Right lung (tissue), 10 donors: ENCODE data around the gene MTG2. TPM values are rescaled to one million over a fixed set of nuclear protein-coding genes. Genes with fewer than 3 reads are reported as not detected.

Experiments used
- DNase-seq, 2 donors: peaks; one replicate each; pipeline ENCODE4 v3.0.0-alpha.2; 2013
- long read RNA-seq, 8 donors: transcript quantifications; one replicate each; lab custom pipeline, GENCODE V29; 2026
- polyA plus RNA-seq, 5 donors: library from polyadenylated mRNA; unstranded; fragments of 120-200 nt; gene quantifications; one replicate each; pipeline versions ENCODE4 v1.2.1 to v1.2.3, GENCODE V29; 2013; ENCODE audit warnings: inconsistent platforms in 1 of 5, low replicate concordance in 1 of 5; ENCODE audit not compliant: insufficient read length in 5 of 5, insufficient read depth in 1 of 5

Gene MTG2, protein sequence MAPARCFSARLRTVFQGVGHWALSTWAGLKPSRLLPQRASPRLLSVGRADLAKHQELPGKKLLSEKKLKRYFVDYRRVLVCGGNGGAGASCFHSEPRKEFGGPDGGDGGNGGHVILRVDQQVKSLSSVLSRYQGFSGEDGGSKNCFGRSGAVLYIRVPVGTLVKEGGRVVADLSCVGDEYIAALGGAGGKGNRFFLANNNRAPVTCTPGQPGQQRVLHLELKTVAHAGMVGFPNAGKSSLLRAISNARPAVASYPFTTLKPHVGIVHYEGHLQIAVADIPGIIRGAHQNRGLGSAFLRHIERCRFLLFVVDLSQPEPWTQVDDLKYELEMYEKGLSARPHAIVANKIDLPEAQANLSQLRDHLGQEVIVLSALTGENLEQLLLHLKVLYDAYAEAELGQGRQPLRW
- polyA plus RNA-seq = 10 to 100 TPM; 25.1 to 37.7 (median 32.4) TPM
- long read RNA-seq, donor 1, transcript MTG2-210 (2 exons, 590 nt) = major isoform, 5 of 8 reads
- long read RNA-seq, donor 1, partial matches to known transcripts = 0 of 8 reads
- long read RNA-seq, donor 1, other reads (novel, unspliced or antisense) = 0 of 8 reads
- long read RNA-seq, donor 2, partial matches to known transcripts = 0 of 5 reads
- long read RNA-seq, donor 2, other reads (novel, unspliced or antisense) = 0 of 5 reads
- long read RNA-seq, donor 3, partial matches to known transcripts = 0 of 3 reads
- long read RNA-seq, donor 3, other reads (novel, unspliced or antisense) = 0 of 3 reads
- long read RNA-seq, donor 4, partial matches to known transcripts = 9 of 12 reads
- long read RNA-seq, donor 4, other reads (novel, unspliced or antisense) = 0 of 12 reads
- long read RNA-seq, donor 5, transcript MTG2-210 (2 exons, 590 nt) = major isoform, 6 of 7 reads
- long read RNA-seq, donor 5, partial matches to known transcripts = 0 of 7 reads
- long read RNA-seq, donor 5, other reads (novel, unspliced or antisense) = 0 of 7 reads
- long read RNA-seq, donor 6, transcript MTG2-210 (2 exons, 590 nt) = major isoform, 5 of 9 reads
- long read RNA-seq, donor 6, partial matches to known transcripts = 0 of 9 reads
- long read RNA-seq, donor 6, other reads (novel, unspliced or antisense) = 0 of 9 reads
- long read RNA-seq, donor 7, partial matches to known transcripts = 0 of 4 reads
- long read RNA-seq, donor 7, other reads (novel, unspliced or antisense) = 0 of 4 reads
- long read RNA-seq, donor 8, partial matches to known transcripts = 0 of 4 reads
- long read RNA-seq, donor 8, other reads (novel, unspliced or antisense) = 0 of 4 reads

DNA sequence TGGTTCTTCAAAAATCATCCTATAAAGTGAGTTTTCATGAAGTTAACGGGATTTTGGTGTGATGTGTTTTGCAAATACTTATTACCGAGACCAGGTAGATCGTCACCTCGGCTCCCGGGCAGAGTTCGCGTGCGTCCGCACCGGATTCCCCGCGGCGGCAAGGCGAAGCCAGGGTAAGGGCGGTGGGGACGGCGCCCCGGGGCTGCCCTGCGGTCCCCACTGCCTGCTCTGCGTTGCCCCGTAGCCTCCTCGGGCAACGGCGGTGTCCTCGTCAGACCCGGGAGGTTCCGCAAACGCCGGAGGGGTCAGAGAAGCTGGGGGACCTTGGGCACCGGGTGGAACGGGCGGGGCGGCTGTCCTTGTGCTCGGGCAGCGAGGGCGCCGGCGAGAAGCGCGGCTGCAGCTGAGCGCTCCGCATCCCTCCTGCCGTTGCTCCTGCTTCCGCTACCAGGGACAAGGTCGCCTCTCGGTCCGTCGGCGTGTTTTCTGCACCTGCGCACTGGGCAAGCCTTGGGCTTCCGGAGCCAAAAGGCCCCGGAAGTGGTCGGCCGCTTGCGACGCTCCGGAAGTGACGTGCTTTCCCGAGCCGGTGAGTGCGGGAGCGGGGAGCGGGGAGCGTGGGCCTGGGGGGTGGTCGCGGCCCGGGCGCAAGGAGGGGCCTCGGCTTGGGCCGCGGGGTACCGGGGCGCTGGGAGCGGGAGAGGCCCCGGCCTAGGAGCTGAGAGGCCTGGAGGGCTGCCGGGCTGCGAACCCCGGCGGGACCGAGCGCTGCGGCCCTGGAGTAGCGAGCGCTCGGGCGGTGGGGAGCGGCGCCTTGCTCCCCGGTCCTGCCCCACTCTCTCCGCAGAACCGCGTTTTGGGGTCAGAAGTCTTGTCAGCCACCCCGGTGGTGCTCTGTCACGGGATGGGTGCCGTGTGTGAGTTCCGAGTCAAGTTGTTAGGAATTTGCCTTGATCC, at the start of gene MTG2:
Gene MTG2 (plus strand): TSS at position 560 of the 957 bp plus-strand sequence. CDS start 10,393 bp downstream, outside the sequence.
- DNase-seq = peak; percentile 92 to 94

DNA sequence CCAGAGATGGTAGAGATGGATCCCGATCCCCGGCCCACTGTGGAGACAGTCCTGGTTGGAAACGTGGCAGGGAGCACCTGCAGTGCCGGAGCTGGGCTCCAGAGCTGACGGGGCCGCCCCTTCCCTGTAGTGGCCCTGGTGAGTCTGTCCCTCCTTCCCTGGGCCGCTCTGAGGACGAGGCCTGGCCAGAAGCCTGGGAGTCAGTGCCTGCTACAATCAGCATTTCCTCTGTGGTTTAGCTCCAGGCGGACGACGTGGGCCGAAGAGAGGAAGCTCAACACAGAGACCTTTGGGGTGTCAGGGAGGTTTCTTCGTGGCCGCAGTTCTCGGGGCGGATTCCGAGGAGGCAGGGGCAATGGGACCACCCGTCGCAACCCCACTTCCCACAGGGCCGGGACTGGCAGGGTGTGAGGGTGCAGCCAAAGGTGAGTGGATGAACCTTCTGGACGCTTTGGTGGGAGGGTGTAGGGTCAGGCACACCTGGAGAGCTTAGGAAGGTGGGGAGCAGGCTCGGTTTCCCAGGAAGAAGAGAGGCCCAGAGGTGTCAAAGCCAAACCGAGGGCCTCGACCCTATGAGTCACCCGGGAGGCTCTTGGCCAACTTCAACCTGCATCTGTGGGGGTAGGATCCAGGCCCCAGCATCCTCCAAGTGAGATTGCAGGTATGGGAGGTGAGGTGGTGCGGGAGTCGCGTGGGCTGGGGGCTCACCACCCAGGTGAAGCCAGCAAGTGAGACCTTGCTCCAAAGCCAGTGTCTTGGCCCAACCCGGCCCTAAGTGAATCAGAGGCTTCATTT, 49.6 kb upstream of the MTG2 start:
- DNase-seq = no peak

DNA sequence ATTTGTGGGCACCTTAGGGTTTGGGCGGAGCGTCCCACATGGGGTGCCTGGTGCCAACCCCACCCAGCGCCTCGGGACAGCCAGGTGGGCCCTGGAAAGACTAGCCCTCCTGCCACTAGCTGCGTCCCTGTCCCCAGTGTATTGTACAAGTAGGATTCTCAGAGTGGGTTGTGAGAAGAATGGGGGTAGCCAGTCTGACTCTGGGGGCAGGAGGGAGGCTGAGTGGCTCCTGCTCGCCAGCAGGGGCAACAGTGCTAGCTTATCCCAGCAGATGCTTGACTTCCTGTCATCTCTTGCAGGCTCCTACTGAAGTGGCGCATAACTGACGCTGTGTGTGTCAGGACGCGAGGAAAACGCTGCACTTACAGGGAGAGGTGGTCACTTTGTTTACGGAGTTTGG, 49.0 kb upstream of the MTG2 start:
- no peak for DNase-seq

DNA sequence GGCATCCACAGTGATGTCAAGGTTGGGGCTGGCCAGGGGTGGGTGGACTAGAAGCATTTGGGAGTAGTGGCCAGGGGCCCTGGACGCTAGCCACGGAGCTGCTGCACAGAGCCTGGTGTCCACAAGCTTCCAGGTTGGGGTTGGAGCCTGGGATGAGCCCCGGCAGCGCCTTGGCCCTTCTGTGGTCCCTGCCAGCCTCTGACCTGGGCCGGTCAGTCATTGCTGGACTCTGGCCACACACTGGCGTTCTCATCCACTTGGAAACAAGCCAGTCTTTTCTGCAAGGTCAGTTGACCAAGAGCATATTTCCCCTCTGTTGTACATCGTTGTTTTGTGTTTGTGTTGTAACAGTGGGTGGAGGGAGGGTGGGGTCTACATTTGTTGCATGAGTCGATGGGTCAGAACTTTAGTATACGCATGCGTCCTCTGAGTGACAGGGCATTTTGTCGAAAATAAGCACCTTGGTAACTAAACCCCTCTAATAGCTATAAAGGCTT, 48.0 kb upstream of the MTG2 start:
- no peak for DNase-seq

DNA sequence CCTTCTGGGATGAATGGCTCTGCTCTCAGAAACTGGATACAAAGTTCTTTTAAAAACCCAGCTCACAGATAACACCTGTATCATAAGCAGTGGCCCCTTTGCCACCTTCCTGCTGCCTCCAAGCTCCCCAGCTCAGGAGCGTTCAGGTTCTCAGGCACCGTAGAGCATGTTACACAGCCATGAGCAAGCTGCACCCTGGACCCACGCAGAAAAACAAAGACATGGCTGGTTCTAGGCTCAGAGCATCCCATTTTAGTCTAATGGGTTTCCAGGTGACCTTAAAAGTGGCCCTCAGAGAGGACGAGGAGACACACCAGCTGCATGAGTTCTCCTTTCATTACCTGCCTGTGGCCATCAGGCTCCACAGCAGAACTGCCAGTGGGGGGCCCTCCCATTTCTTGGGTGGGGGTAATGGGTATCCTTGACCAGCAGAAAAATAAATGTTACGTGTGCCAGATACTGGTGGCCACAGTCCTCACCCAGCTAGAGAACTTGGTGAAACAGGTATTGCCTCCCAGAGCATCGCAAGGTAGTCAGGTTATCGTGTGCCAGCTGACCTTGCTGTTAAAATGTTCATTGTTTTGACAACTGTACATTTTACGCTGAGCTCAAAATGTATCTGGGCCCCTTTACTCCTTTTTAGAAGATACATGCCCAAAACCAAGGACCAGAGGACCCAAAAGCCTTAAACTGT, 47.1 kb upstream of the MTG2 start:
- DNase-seq = no peak

DNA sequence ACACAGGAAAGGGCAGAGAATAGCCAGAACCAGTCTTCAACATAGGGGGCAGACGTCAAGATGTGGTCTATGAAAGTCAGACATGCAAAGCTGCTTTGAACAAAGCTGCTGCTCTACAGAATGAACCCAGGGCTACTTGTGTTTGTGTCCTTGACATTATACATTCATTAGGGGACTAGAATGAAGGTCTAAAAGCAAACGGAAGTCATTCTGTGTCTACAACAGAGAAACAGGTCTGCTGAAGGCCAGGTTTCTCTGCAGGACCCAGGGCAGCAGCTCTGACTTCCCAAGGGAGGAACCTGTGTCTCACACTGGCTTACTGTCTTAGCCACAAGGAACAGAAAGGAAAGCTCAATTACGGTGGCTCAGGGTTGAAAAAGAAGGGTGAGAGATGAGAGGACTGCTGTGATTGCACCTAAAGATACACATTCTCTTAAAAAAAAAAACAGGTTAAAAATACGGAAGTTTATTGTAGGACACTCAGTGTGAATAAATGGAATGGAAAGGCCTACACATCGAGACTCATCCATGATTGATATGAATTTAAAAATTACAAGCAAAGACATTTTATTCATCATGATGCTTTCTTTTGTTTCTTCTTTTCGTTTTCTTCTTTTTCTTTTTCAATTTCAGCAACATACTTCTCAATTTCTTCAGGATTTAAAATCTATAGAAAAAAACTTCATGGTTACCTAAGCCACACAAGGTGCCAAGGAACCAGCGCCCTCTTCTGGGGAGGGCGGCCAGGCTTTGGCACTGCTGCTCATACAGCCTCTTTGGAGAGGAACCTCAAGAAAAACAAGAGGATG, 46.3 kb upstream of the MTG2 start:
- no peak for DNase-seq

DNA sequence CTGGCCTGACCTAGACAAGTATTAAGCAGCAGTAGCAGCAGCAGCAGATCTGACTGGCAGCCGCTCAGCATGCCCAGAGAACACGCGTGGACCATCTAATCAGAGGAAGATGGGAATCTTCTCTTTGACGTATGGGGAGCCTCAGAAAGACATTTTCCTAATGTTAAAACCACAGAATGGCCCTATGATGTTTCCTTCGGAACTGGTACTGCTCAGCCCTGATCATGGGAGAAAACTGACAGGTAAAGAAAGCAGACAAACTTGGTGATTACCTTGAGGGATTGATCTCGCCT, 45.8 kb upstream of the MTG2 start:
- DNase-seq = no peak

DNA sequence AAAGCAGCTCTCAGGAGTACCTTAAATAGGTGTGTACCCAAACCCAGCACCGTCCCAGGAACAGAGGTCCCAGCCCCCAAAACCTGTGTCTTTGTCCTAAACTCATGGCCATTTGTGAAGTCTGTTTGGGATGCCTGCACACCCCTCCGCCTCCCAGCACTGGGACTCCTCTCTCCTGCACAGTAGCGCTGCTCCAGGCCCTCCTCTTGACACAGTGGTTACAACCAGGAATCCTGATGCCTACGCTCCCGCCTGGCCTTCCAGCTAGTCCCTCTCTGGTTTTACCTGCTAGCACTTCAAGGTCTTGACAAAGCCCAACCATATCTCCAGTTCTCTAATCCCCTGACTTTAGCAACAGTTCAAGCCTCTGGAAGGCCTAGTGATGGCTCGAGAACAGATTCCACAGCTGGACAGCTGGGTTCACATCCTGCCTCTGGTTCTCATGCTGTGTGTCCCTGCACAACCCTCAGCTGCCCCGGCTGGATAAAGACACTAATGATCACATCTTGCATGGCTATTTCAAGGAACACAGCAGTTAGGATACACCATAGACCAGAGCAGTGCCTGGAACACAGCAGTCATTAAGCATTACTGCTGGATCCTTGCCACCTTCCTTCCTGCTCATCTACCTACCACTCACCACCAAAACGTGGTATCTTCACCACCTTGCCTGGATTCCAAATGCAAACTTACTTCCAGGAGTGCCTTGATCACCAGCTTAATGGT, 45.2 kb upstream of the MTG2 start:
- no peak for DNase-seq

DNA sequence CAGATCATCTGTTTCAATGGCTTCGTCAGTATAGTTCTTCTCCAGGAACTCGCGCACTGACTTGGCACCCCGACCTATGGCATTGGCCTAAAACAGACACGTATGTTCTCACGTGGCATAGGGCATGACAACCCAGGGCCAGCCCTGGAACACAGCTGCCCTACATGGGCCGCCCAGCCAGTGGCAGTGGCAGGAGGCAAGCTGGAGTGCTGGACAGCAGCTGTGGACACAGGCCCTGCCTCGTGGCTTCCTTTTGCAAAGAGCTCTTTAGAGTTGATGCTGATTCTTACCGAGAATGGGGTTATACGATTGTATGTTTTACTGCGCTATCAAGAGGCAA, 44.7 kb upstream of the MTG2 start:
- no peak for DNase-seq

DNA sequence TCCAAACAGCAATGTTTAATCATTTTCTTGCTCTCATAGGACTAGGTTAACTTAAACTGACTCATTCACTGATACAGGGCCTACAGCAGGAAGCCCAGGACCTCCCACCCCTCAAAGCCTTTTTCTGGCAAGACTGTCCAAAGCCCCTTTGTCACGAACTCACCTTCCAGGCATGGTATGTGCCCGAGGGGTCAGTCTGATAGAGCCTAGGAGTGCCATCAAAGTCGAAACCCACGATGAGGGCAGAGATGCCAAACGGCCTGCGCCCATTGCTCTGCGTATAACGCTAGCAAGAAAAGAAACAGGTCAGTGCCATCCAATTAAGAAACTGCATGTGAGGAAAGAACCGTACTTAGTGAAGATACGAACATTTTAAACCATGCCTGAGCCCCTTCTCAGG, 43.9 kb upstream of the MTG2 start:
- DNase-seq = no peak

DNA sequence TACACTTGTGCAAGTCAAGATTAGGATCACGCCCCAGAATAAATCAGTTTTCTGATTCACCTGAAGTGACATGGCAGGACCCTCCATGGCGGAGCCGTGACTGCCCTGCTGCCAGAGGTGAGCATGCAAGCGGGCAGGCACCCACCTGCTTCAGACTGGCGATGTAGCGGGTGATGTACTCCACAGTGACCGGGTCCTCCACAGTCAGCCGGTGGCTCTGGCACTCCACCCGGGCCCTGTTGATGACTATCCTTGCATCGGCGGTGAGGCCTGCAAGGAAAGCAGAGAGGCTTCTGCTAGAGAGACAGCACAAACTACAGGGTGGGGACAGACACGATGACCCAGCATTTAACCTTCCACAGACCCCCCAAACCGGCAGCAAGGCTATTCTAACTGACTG, 43.2 kb upstream of the MTG2 start:
- DNase-seq = no peak

DNA sequence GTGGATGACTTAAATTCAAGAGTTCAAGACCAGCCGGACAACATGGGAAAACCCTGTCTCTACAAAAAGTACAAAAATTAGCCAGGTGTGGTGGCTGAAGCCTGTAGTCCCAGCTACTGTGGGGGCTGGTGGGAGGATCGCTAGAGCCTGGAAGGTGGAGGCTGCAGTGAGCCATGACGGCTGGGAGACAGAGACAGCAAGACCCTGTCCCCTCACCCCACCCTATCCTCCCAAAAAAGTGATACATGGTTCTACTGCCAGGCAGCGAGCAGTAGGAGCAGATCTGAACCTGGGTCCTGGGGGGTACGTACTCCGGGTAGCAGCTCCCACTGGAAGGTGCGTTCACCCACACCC, 41.8 kb upstream of the MTG2 start:
- no peak for DNase-seq

DNA sequence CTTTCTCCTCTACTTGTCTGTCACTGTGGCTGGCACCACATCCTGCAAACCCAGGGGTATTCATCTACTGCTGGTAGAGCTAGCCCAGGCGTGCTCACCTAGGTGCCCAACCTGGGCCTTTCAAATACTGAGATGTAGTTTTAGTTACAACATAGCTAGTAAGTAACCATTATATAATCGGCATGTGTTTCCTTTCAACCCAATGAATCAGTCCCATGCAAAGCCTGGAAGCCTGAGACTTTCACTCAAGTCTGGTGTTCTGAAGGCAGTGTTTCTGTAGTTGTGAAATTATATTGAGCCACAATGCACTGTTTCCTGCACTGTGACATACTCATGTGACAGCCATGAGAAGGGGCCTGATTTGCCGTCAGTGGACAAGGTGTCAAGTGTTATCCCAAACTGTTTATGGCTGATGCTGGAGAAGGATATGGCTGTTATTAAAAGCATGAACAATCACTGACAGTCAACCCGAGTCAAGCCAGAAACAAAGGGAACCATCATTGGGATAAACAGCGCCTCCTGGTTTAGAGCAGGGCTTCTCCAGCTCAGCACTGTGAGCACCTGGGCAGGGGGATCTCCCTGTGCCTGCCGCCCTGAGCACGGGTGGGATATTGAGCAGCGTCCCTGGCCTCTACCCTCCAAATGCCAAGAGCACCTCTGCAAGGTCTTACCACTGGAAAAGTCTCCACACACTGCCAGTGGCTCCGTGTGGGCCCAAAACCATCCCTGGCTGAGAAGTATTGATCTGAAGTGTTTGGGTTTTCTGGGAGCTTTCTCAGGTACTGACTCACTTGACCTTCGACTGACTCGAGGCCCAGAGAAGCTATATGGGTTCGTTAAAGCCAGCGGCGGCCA, 41.2 kb upstream of the MTG2 start:
- DNase-seq = no peak

DNA sequence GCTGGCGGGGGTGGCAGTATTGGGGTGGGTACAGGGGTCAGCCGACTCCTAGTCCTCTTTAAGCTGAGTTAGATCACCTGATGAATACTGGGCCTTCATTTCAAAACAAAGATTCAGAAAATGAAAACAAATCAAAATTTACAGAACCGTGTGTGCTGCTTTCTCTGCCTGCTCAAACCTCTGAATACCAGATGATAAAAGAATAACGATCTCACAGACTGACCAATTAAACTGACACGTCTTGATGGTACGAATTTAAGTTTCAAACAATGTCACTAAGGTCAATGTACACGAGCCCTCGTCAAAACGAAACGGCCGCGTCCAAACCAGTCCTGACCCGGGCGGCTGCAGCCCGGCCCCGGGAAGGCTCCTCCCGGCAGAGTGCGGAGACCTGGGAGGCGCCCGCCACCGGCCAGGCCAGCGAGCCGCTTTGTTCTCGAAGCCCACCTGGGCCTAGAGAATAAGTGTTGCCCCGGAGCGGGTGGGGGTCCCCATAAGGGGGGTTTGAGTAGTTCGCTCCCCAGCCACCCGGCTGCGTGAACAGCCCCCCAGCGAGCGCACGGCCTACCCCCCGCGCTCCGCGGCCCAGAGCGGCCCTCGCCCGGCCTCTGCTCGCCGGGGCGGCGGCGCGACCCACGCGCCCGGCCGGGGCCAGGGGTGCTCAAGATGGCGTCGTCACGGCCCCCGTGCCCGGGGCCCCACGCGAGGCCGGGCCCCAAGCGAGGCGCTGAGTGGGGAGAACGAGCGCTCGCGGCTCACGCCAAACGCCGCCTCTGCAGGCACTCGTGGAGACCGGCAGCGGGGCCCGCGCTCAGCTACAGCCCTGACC, 40.4 kb upstream of the MTG2 start:
- no peak for DNase-seq

DNA sequence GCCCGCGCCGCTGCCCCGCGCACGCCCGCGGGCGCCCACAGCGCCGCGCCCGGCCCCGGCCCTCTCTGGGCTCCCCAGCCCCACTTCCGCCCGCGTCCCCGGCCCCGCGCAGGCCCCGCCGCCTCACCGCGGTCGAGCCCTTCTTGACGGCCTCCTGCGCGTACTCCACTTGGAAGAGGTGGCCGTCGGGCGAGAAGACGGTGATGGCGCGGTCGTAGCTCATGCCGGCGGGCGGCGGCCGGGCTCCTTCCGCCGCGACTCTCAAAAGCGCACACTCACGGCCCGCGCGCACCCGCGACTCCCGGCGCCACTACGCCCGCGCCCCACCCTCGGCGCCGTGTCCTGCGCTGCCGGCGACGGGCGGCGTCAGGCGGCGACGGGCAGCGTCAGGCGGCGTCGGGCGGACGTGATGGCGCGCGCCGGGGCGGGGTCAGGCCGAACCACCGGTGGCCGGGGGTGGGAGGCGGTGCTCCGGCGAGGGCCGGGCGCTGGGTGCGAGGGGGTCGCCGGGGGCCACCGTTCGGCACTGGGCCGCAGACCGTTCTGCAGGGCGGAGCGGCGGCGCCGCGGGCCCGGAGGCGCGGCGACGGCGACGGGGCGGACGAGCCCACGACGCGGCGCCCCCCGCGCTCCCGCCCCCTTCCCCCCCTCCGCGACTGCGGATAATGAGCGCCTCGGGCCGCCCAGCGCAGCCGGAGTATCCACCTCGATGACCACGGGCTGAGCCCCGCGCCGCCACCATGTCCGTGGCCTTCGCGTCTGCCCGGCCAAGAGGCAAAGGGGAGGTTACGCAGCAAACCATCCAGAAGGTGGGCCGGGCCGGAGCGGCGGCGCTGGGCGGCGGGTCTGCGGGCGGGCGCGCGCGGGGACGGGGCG, 39.5 kb upstream of the MTG2 start, which contains the start of the genes PSMA7 and SS18L1:
Gene PSMA7 (minus strand): TSS at position 314 of the 876 bp plus-strand sequence. CDS start 91 bp downstream, at position 223.
Gene SS18L1 (plus strand): TSS at position 689 of the 876 bp plus-strand sequence. CDS start 52 bp downstream, at position 741.
- DNase-seq = peak; percentile 79 to 84
